ENCODE data around the gene JAK1. TPM values are rescaled to one million over a fixed set of nuclear protein-coding genes. Genes with fewer than 3 reads are reported as not detected.

The JAK1 gene
- total and polyA plus RNA-seq, 9 of the 15 experiments (the other 6 are each of a cell fraction or from before 2014, with no cell fraction given), result 9.7 to 44.1 (median 42.5) TPM

GRCh38 chr1:65001231-65001792, 35.0 kb upstream of the JAK1 start (continued):
- TF ChIP-seq HES1 (IDR thresholded peaks at IDR 0.05; ENCODE audit: low read depth) (no peak), GATAD2B (IDR thresholded peaks at IDR 0.05; ENCODE audit: borderline replicate concordance) (no peak), SRSF1 (IDR thresholded peaks at IDR 0.05; ENCODE audit: low read depth, low read length) (no peak), ZNF384 (IDR thresholded peaks at IDR 0.05; ENCODE audit: low read depth, low read length) (no peak), ZNF740 (CRISPR knock-in tag; IDR thresholded peaks at IDR 0.05) (peak; percentile 72), ZNF740 (tag; IDR thresholded peaks at IDR 0.05) (no peak), TBP (optimal IDR thresholded peaks at IDR 0.05; ENCODE audit: low read depth, low read length) (no peak), LARP7 (IDR thresholded peaks at IDR 0.05) (0 out of 2 replicates have a peak, but pooled peaks have one; percentile 59), PHTF2 (CRISPR knock-in tag; IDR thresholded peaks at IDR 0.05) (no peak), ELK1 (CRISPR knock-in tag; IDR thresholded peaks at IDR 0.05) (no peak), NKRF (IDR thresholded peaks at IDR 0.05; ENCODE audit: borderline replicate concordance) (no peak), ARID1B (IDR thresholded peaks at IDR 0.05) (no peak), VEZF1 (CRISPR knock-in tag; IDR thresholded peaks at IDR 0.05) (no peak), KAT8 (IDR thresholded peaks at IDR 0.05; ENCODE audit: low read depth) (no peak), ZNF395 (CRISPR knock-in tag; IDR thresholded peaks at IDR 0.05) (no peak), SMARCB1 (IDR thresholded peaks at IDR 0.05; ENCODE audit: insufficient read length, low read depth) (no peak), NCOA1 (IDR thresholded peaks at IDR 0.05; ENCODE audit: low read depth) (no peak), PRPF4 (IDR thresholded peaks at IDR 0.05; ENCODE audit: insufficient read depth, low read depth, low read length, poor library complexity, severe bottlenecking) (no peak), ZNF717 (CRISPR knock-in tag; IDR thresholded peaks at IDR 0.05) (no peak), SMC3 (conservative IDR thresholded peaks at IDR 0.05; ENCODE audit: insufficient read depth, low read depth, low read length) (no peak), ZNF41 (CRISPR knock-in tag; conservative IDR thresholded peaks at IDR 0.05) (no peak), ZNF263 (CRISPR knock-in tag; IDR thresholded peaks at IDR 0.05; ENCODE audit: borderline replicate concordance) (no peak), ZNF551 (CRISPR knock-in tag; IDR thresholded peaks at IDR 0.05) (no peak)

Data from K562 (cell line).